Measurements from ENCODE around the gene JCHAIN. TPM values are rescaled to one million over a fixed set of nuclear protein-coding genes. Genes with fewer than 3 reads are reported as not detected.

JCHAIN gene
- total and polyA plus RNA-seq, 2 of the 13 experiments (the other 11 are each of a cell fraction or from before 2014, with no cell fraction given) = not detected

- TF ChIP-seq, protein P1, sequence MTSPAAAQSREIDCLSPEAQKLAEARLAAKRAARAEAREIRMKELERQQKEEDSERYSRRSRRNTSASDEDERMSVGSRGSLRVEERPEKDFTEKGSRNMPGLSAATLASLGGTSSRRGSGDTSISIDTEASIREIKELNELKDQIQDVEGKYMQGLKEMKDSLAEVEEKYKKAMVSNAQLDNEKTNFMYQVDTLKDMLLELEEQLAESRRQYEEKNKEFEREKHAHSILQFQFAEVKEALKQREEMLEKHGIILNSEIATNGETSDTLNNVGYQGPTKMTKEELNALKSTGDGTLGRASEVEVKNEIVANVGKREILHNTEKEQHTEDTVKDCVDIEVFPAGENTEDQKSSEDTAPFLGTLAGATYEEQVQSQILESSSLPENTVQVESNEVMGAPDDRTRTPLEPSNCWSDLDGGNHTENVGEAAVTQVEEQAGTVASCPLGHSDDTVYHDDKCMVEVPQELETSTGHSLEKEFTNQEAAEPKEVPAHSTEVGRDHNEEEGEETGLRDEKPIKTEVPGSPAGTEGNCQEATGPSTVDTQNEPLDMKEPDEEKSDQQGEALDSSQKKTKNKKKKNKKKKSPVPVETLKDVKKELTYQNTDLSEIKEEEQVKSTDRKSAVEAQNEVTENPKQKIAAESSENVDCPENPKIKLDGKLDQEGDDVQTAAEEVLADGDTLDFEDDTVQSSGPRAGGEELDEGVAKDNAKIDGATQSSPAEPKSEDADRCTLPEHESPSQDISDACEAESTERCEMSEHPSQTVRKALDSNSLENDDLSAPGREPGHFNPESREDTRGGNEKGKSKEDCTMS (CRISPR knock-in tag; conservative IDR thresholded peaks at IDR 0.05) = no peak
- TF ChIP-seq GABPB1 (CRISPR knock-in tag; IDR thresholded peaks at IDR 0.05) (peak; percentile 70), SYNCRIP (IDR thresholded peaks at IDR 0.05; ENCODE audit: insufficient read depth, low read depth, low read length) (no peak), KLF15 (CRISPR knock-in tag; IDR thresholded peaks at IDR 0.05; ENCODE audit: borderline replicate concordance) (no peak), NFKB2 (CRISPR knock-in tag; IDR thresholded peaks at IDR 0.05; ENCODE audit: borderline replicate concordance) (peak; percentile 46; the same call in 1 of the 2 replicates), DRAP1 (CRISPR knock-in tag; IDR thresholded peaks at IDR 0.05) (no peak), NBN (conservative IDR thresholded peaks at IDR 0.05) (no peak), U2AF2 (IDR thresholded peaks at IDR 0.05; ENCODE audit: low read depth, low read length) (no peak), ZNF572 (CRISPR knock-in tag; IDR thresholded peaks at IDR 0.05) (no peak), FLYWCH1 (CRISPR knock-in tag; IDR thresholded peaks at IDR 0.05) (no peak), NFYC (CRISPR knock-in tag; IDR thresholded peaks at IDR 0.05) (no peak), BCL6 (CRISPR knock-in tag; IDR thresholded peaks at IDR 0.05) (no peak), REPIN1 (CRISPR knock-in tag; IDR thresholded peaks at IDR 0.05; ENCODE audit: borderline replicate concordance, low read depth) (no peak), YY1 (IDR thresholded peaks at IDR 0.05; ENCODE audit: insufficient read depth, insufficient replicate concordance, low read depth, low read length) (peak; percentile 52)
- TF ChIP-seq, protein P2, sequence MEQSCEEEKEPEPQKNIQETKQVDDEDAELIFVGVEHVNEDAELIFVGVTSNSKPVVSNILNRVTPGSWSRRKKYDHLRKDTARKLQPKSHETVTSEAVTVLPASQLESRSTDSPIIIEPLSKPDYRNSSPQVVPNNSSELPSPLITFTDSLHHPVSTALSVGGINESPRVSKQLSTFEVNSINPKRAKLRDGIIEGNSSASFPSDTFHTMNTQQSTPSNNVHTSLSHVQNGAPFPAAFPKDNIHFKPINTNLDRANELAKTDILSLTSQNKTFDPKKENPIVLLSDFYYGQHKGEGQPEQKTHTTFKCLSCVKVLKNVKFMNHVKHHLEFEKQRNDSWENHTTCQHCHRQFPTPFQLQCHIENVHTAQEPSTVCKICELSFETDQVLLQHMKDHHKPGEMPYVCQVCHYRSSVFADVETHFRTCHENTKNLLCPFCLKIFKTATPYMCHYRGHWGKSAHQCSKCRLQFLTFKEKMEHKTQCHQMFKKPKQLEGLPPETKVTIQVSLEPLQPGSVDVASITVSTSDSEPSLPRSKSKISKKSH (CRISPR knock-in tag; IDR thresholded peaks at IDR 0.05; ENCODE audit: borderline replicate concordance) = no peak
- TF ChIP-seq, protein P3, sequence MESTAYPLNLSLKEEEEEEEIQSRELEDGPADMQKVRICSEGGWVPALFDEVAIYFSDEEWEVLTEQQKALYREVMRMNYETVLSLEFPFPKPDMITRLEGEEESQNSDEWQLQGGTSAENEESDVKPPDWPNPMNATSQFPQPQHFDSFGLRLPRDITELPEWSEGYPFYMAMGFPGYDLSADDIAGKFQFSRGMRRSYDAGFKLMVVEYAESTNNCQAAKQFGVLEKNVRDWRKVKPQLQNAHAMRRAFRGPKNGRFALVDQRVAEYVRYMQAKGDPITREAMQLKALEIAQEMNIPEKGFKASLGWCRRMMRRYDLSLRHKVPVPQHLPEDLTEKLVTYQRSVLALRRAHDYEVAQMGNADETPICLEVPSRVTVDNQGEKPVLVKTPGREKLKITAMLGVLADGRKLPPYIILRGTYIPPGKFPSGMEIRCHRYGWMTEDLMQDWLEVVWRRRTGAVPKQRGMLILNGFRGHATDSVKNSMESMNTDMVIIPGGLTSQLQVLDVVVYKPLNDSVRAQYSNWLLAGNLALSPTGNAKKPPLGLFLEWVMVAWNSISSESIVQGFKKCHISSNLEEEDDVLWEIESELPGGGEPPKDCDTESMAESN (CRISPR knock-in tag; conservative IDR thresholded peaks at IDR 0.05) = no peak; the same call in 1 of the 2 replicates
- TF ChIP-seq, protein P4, sequence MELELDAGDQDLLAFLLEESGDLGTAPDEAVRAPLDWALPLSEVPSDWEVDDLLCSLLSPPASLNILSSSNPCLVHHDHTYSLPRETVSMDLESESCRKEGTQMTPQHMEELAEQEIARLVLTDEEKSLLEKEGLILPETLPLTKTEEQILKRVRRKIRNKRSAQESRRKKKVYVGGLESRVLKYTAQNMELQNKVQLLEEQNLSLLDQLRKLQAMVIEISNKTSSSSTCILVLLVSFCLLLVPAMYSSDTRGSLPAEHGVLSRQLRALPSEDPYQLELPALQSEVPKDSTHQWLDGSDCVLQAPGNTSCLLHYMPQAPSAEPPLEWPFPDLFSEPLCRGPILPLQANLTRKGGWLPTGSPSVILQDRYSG (CRISPR knock-in tag; IDR thresholded peaks at IDR 0.05) = no peak
These were observed 38.1 kb upstream of the JCHAIN start (continued) for GRCh38 chr4:70704215-70704930.
